Breast epithelium (tissue), 4 donors: ENCODE data around the gene NAPSA. TPM values are rescaled to one million over a fixed set of nuclear protein-coding genes. Genes with fewer than 3 reads are reported as not detected.

Experiments
- DNase-seq, 2 donors: peaks; one replicate each; pipeline ENCODE4 v3.0.0-alpha.2; 2019; ENCODE audit warnings: low spot score in 2 of 2
- H3K27ac ChIP-seq, 2 donors: fragments of 200-600 bp; sonication (generic) in 1 of 2; one replicate each; pipeline ENCODE4 v1.5.1; 2016 to 2019; ENCODE audit warnings: mild to moderate bottlenecking in 1 of 2
- H3K27me3 ChIP-seq, 2 donors: fragments of 200-600 bp; sonication (generic) in 1 of 2; one replicate each; pipeline versions ENCODE4 v1.5.1 to v1.6.0; 2017 to 2019; ENCODE audit warnings: control low read depth in 1 of 2, mild to moderate bottlenecking in 1 of 2
- H3K36me3 ChIP-seq: fragments of 200-600 bp; one replicate; pipeline ENCODE4 v1.5.1; 2019
- H3K4me1 ChIP-seq, 2 donors: fragments of 200-600 bp; sonication (generic); one replicate each; pipeline ENCODE4 v1.5.1; 2016 to 2019; ENCODE audit warnings: control low read depth in 1 of 2
- H3K4me3 ChIP-seq, 3 donors: fragments of 200-600 bp; sonication (generic); 1 replicate in 2 of 3; 2 replicates in 1 of 3; pipeline ENCODE4 v1.5.1; 2016 to 2019; ENCODE audit warnings: mild to moderate bottlenecking in 3 of 3, moderate library complexity in 2 of 3
- H3K9me3 ChIP-seq, 2 donors: fragments of 200-600 bp; sonication (generic) in 1 of 2; one replicate each; pipeline ENCODE4 v1.5.1; 2016 to 2019; ENCODE audit warnings: control low read depth in 1 of 2
- POLR2A ChIP-seq: fragments of 450-650 bp; IDR thresholded peaks from one replicate; pipeline ENCODE4 v1.6.1; 2016; ENCODE audit warnings: antibody characterized with exemption, mild to moderate bottlenecking, moderate library complexity
- POLR2AphosphoS5 ChIP-seq, 3 donors: sonication (generic); formaldehyde crosslinking; IDR thresholded peaks; one replicate each; pipeline ENCODE4 v1.6.1; 2017; ENCODE audit warnings: antibody characterized with exemption in 3 of 3
- intact Hi-C: fragments of 100-400 bp; cut with DNase I; formaldehyde crosslinking; loops from one replicate; pipeline ENCODE4 v1.15.1; 2023; ENCODE audit warnings: low total_unique reads
- total RNA-seq, 3 donors: library from RNA; depleted of rRNA; stranded (reverse); fragments of >200 nt; gene quantifications; one replicate each; pipeline ENCODE4 v1.1.0, GENCODE V29; 2016
- TF ChIP-seq, protein P1 (sequence below), 3 donors: fragments of 450-650 bp; IDR thresholded peaks; one replicate each; pipeline ENCODE4 v1.5.1; 2016 to 2017; ENCODE audit warnings: antibody characterized with exemption in 3 of 3, mild to moderate bottlenecking in 3 of 3, moderate library complexity in 3 of 3

The NAPSA gene
- total RNA-seq, 3 donors from 2014 or later: 0.80 to 1.8 (median 1.6) TPM

GRCh38 chr19:50383852-50384684, 18.6 kb upstream of the NAPSA start, which contains the start of gene POLD1:
Gene POLD1, plus strand, starts transcription at chr19:50384347. Its CDS starts 14,505 bp downstream, at chr19:50398852.
- peak; percentile 98 for DNase-seq
- Histone ChIP-seq H3K27ac (peak within 1 kb of the TSS; percentile 84 to 97), H3K36me3 (peaks cover 8% of the 10 kb centered on the region), H3K4me1 (no peaks in the 10 kb centered on the region), H3K4me3 (peak within 1 kb of the TSS; percentile 62 to 75 (median 65)), H3K27me3 (no peaks in the 10 kb centered on the region), H3K9me3 (no peaks in the 10 kb centered on the region)
- intact Hi-C loops: no loop called here
- TF ChIP-seq POLR2AphosphoS5 (IDR thresholded peaks at IDR 0.05): peak in 2 of 3 donors; percentile 56 to 68
- no peak for TF ChIP-seq POLR2A

- Histone ChIP-seq H3K4me1 (no peaks in the 10 kb centered on the region), H3K27ac (peak overlapping the region; percentile 84 to 97), H3K36me3 (peaks cover 8% of the 10 kb centered on the region), H3K27me3 (no peaks in the 10 kb centered on the region), H3K4me3 (peak overlapping the region; percentile 62 to 75 (median 65)), H3K9me3 (no peaks in the 10 kb centered on the region)
- TF ChIP-seq, protein P1, sequence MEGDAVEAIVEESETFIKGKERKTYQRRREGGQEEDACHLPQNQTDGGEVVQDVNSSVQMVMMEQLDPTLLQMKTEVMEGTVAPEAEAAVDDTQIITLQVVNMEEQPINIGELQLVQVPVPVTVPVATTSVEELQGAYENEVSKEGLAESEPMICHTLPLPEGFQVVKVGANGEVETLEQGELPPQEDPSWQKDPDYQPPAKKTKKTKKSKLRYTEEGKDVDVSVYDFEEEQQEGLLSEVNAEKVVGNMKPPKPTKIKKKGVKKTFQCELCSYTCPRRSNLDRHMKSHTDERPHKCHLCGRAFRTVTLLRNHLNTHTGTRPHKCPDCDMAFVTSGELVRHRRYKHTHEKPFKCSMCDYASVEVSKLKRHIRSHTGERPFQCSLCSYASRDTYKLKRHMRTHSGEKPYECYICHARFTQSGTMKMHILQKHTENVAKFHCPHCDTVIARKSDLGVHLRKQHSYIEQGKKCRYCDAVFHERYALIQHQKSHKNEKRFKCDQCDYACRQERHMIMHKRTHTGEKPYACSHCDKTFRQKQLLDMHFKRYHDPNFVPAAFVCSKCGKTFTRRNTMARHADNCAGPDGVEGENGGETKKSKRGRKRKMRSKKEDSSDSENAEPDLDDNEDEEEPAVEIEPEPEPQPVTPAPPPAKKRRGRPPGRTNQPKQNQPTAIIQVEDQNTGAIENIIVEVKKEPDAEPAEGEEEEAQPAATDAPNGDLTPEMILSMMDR (IDR thresholded peaks at IDR 0.05): no peak
- TF ChIP-seq POLR2AphosphoS5 (IDR thresholded peaks at IDR 0.05): no peak
- no peak for TF ChIP-seq POLR2A
- intact Hi-C loops: no loop called here
- peak in 1 of 2 donors; percentile 32 for DNase-seq
These were observed 17.8 kb upstream of the NAPSA start for GRCh38 chr19:50383001-50383851.

GRCh38 chr19:50381881-50382729, 16.7 kb upstream of the NAPSA start:
- H3K27ac ChIP-seq: no peak overlapping the region
- H3K4me3 ChIP-seq: no peak overlapping the region
- H3K36me3 ChIP-seq: peaks cover 8% of the 10 kb centered on the region
- DNase-seq: no peak
- H3K9me3 ChIP-seq: no peaks in the 10 kb centered on the region
- intact Hi-C loops: no loop called here
- no peaks in the 10 kb centered on the region for H3K4me1 ChIP-seq
- no peak for TF ChIP-seq POLR2A
- TF ChIP-seq, protein P1 (IDR thresholded peaks at IDR 0.05): no peak
- TF ChIP-seq POLR2AphosphoS5 (IDR thresholded peaks at IDR 0.05): no peak
- H3K27me3 ChIP-seq: no peaks in the 10 kb centered on the region

GRCh38 chr19:50380751-50381151, 15.3 kb upstream of the NAPSA start:
- intact Hi-C loops: no loop called here

More at GRCh38 chr19:50380751-50381151, 15.3 kb upstream of the NAPSA start:
- Histone ChIP-seq H3K9me3 (no peaks in the 10 kb centered on the region), H3K36me3 (peaks cover 8% of the 10 kb centered on the region), H3K27ac (no peak overlapping the region), H3K4me3 (no peak overlapping the region), H3K4me1 (no peaks in the 10 kb centered on the region), H3K27me3 (no peaks in the 10 kb centered on the region)
- no peak for DNase-seq
- TF ChIP-seq, protein P1 (IDR thresholded peaks at IDR 0.05): no peak
- TF ChIP-seq POLR2A: no peak
